ENCODE measurements around the gene IL10RA. TPM values are rescaled to one million over a fixed set of nuclear protein-coding genes. Genes with fewer than 3 reads are reported as not detected.
A peak's percentile ranks its signal among the peaks of the same experiment; 100 is the strongest.
"Not testable (repeated sequence)": the region's sequence is repeated elsewhere in the genome, so short reads cannot be mapped to it uniquely, and the experiment has no call there.

Gene IL10RA
- total and polyA plus RNA-seq, 10 donors = 32.9 to 239 (median 156) TPM

DNA sequence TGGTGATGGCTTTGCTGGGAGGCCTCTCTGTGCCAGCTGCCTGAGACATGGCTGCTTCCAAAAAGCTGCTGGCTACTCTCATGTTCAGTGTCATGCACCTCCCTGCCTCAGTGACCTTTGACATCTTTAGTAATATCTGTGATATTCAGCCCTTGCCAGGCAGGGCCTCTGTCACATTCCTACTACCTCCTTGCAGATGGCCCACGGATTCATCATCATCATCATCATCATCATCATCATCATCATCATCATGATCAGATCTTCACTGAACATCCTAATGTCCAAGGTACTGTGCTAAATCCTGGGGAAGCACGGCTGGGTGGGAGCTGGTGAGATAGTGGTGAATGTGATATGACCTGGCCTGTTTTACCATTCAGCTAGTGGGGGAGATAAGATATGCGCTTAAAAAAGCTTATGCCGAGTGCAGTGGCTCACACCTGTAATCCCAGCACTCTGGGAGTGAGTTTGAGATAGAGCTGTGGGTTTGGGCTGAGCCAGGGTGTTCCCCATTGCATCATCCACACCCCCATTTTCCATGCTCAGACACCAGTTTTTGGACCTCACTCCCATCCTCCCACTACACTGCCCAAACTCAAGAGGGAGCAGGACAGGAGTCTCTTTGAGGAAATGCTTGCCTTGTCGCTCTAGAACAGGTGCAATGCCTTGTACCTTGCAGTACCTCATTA is 39.9 kb upstream of the IL10RA start:
- intact Hi-C loops (cut with DNase I; ENCODE audit: low total_unique reads) = loop anchor here (5.0 kb wide), 1 partner anchor 139 kb away; no protein-coding TSS in a partner anchor
- DNase-seq = no peak
- TF ChIP-seq, protein P1, sequence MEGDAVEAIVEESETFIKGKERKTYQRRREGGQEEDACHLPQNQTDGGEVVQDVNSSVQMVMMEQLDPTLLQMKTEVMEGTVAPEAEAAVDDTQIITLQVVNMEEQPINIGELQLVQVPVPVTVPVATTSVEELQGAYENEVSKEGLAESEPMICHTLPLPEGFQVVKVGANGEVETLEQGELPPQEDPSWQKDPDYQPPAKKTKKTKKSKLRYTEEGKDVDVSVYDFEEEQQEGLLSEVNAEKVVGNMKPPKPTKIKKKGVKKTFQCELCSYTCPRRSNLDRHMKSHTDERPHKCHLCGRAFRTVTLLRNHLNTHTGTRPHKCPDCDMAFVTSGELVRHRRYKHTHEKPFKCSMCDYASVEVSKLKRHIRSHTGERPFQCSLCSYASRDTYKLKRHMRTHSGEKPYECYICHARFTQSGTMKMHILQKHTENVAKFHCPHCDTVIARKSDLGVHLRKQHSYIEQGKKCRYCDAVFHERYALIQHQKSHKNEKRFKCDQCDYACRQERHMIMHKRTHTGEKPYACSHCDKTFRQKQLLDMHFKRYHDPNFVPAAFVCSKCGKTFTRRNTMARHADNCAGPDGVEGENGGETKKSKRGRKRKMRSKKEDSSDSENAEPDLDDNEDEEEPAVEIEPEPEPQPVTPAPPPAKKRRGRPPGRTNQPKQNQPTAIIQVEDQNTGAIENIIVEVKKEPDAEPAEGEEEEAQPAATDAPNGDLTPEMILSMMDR (IDR thresholded peaks at IDR 0.05 in 8 of 11, conservative IDR thresholded peaks at IDR 0.05 in 3 of 11) = no peak
- no peak for TF ChIP-seq POLR2AphosphoS5 (IDR thresholded peaks at IDR 0.05)
- no peak for TF ChIP-seq POLR2A (IDR thresholded peaks at IDR 0.05)
- WGBS, 5 donors = 72 to 86% (median 74%) methylated on average over 5 of the region's 5 CpGs
- no peak overlapping the region for H3K4me3 ChIP-seq
- H3K27ac ChIP-seq = peak overlapping the region in 1 of 8 donors; percentile 17
- no peaks in the 10 kb centered on the region for H3K27me3 ChIP-seq (replicated peaks in 1 of 7)
- no peaks in the 10 kb centered on the region for H3K36me3 ChIP-seq
- peaks cover 21 to 67% (median 46%) of the 10 kb centered on the region in 6 donors for H3K4me1 ChIP-seq
- peaks cover 0 to 5% (median 0%) of the 10 kb centered on the region in 8 donors for H3K9me3 ChIP-seq

DNA sequence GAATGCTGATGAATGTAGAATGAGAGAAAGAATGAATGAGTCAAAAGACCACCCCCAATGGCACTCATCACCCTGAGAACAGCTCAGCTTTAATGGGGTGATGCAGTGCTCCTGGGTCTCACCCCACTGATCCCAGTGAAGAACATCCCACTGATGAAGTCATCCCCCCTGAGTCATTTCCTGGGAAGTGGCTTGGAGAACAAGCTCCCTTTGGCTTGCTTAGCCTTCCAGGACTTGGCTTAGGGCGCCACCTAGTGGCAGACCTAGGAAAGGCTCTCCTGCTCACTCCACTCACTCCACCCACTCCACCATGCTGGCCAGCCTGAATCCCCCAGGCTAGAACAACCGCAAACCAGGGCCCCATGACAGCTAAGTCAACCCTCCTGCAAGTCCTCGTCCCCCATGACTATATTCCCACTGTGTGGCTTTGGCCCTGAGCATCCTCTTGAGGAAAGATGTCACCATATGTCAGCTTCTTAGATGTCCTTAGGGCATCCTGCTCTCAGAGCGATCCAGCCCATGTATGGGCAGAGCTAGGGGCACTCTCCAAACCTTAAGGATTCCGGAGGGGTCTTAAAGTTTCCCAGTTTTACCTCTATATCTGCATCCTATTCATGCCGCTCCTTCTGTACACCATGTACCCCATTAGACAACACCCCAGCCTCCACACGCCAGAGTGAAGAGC is 39.2 kb upstream of the IL10RA start:
- Histone ChIP-seq H3K27me3 (replicated peaks in 1 of 7) (no peaks in the 10 kb centered on the region), H3K4me3 (no peak overlapping the region), H3K27ac (no peak overlapping the region), H3K36me3 (no peaks in the 10 kb centered on the region), H3K9me3 (peaks cover 0 to 5% (median 0%) of the 10 kb centered on the region in 8 donors), H3K4me1 (peaks cover 28 to 74% (median 53%) of the 10 kb centered on the region in 6 donors)
- peak in 2 of 3 donors; percentile 42 to 49 for TF ChIP-seq POLR2AphosphoS5 (IDR thresholded peaks at IDR 0.05)
- TF ChIP-seq, protein P1 (IDR thresholded peaks at IDR 0.05 in 8 of 11, conservative IDR thresholded peaks at IDR 0.05 in 3 of 11) = peak; percentile 95 to 98 (median 97)
- no peak for TF ChIP-seq POLR2A (IDR thresholded peaks at IDR 0.05)
- intact Hi-C loops (cut with DNase I; ENCODE audit: low total_unique reads) = loop anchor here (5.0 kb wide), 1 partner anchor 140 kb away; no protein-coding TSS in a partner anchor
- WGBS, 5 donors = 47 to 57% (median 48%) methylated on average over 6 to 7 of the region's 7 CpGs
- DNase-seq = peak; percentile 95

DNA sequence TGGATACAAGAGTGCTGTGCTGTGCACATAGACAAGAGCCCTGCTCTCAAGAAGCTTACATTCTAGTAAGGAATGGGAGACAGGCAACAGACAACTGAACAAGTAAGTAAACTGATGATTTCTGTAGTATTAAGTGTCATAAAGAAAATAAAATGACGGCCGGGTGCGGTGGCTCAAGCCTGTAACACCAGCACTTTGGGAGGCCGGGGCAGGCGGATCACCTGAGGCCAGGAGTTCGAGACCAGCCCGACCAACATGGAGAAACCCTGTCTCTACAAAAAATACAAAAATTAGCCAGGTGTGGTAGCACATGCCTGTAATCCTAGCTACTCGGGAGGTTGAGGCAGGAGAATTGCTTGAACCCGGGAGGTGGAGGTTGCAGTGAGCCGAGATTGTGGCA is 38.4 kb upstream of the IL10RA start:
- intact Hi-C loops (cut with DNase I; ENCODE audit: low total_unique reads) = loop anchor here (5.0 kb wide), 1 partner anchor 140 kb away; no protein-coding TSS in a partner anchor
- H3K9me3 ChIP-seq; H3K27ac ChIP-seq; H3K36me3 ChIP-seq; H3K4me3 ChIP-seq; H3K27me3 ChIP-seq (replicated peaks in 1 of 7): not testable (repeated sequence)
- peaks cover 36 to 81% (median 61%) of the 10 kb centered on the region in 6 donors for H3K4me1 ChIP-seq
- WGBS, 5 donors = 77 to 91% (median 87%) methylated on average over 10 of the region's 10 CpGs
- peak; percentile 51 for DNase-seq

DNA sequence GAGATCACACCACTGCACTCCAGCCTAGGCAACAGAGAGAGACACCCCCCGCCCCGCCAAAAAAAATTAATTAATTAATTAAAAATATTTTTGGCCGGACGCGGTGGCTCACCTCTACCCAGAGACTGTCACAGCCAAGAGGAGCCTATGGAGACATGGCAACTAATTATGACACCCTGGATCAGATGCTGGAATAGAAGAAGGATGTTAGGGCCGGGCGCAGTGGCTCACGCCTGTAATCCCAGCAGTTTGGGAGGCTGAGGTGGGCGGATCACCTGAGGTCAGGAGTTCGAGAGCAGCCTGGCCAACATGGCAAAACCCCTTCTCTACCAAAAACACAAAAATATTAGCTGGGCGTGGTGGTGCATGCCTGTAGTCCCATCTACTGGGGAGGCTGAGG is 37.7 kb upstream of the IL10RA start:
- H3K27ac ChIP-seq; H3K4me3 ChIP-seq; H3K27me3 ChIP-seq (replicated peaks in 1 of 7); H3K36me3 ChIP-seq; H3K9me3 ChIP-seq: not testable (repeated sequence)
- peak; percentile 38 for DNase-seq
- peaks cover 42 to 88% (median 68%) of the 10 kb centered on the region in 6 donors for H3K4me1 ChIP-seq
- intact Hi-C loops (cut with DNase I; ENCODE audit: low total_unique reads) = loop anchor here (5.0 kb wide), 1 partner anchor 141 kb away; no protein-coding TSS in a partner anchor
- WGBS, 5 donors = 91 to 95% (median 93%) methylated on average over 11 of the region's 11 CpGs

DNA sequence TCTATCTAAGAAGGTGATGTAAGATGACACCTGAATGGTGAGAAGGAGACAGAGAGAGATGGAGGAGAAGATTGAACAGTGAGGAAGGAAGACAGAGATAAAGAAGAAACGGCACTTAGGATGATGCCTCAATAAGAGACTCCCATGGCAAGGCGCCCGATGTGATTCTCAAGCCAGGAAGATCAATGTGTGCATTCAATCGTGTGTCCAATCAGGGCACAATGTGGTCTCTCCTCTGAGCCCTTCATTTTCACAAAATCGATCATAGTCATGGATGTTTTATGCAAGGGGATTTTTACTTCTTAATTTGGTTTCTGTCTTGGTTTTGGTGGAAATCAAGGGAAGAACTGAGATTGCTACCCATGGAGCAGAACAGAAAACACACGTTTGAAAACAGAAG is 37.1 kb upstream of the IL10RA start:
- H3K36me3 ChIP-seq = no peaks in the 10 kb centered on the region
- TF ChIP-seq, protein P1 (IDR thresholded peaks at IDR 0.05 in 8 of 11, conservative IDR thresholded peaks at IDR 0.05 in 3 of 11) = no peak
- no peak for TF ChIP-seq POLR2AphosphoS5 (IDR thresholded peaks at IDR 0.05)
- no peak for TF ChIP-seq POLR2A (IDR thresholded peaks at IDR 0.05)
- 65 to 82% (median 70%) methylated on average over 6 of the region's 6 CpGs for WGBS, 5 donors

More for the DNA sequence above, 37.1 kb upstream of the IL10RA start:
- intact Hi-C loops (cut with DNase I; ENCODE audit: low total_unique reads) = loop anchor here (5.0 kb wide), 1 partner anchor 142 kb away; no protein-coding TSS in a partner anchor
- H3K27me3 ChIP-seq (replicated peaks in 1 of 7) = no peaks in the 10 kb centered on the region
- no peaks in the 10 kb centered on the region for H3K9me3 ChIP-seq
- peaks cover 42 to 94% (median 70%) of the 10 kb centered on the region in 6 donors for H3K4me1 ChIP-seq
- H3K4me3 ChIP-seq = no peak overlapping the region
- no peak for DNase-seq
- peak overlapping the region in 3 of 8 donors; percentile 73 to 85 (median 74) for H3K27ac ChIP-seq

Data from spleen (tissue), 11 donors.